Activated CD8-positive, alpha-beta memory T cell treated with anti-CD3 and anti-CD28 coated beads, Interleukin-2, amount 50 U/mL, for 1 hour (primary cell): ENCODE results near the gene ZNF629.

ENCODE experiments used
- DNase-seq: peaks from one replicate; pipeline ENCODE4 v3.0.0-alpha.2; 2020; ENCODE audit errors: extremely low read depth

ZNF629 gene

DNA sequence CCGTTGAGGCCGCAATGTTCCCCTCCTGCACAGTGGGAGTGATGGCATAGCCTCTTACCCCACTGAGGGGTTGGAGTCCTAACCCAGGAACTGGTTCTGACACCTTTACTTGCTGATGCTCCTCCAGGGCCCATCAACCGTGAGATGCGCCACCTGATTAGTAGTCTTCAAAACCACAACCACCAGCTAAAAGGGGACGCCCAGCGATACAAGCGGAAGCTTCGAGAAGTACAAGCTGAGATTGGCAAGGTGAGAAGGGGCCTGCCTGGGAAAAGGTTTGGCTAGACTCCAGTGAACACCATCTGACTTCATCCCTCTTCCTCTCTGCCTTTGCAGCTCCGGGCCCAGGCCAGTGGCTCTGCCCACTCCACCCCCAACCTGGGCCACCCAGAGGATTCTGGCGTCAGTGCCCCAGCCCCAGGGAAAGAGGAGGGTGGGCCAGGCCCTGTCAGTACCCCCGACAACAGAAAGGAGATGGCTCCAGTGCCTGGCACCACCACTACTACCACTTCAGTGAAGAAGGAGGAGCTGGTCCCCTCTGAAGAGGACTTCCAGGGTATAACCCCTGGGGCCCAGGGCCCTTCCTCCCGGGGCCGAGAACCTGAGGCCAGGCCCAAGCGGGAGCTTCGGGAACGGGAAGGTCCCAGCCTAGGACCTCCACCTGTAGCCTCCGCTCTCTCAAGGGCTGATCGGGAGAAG lies 19.1 kb downstream of the ZNF629 start:
- no peak for DNase-seq

DNA sequence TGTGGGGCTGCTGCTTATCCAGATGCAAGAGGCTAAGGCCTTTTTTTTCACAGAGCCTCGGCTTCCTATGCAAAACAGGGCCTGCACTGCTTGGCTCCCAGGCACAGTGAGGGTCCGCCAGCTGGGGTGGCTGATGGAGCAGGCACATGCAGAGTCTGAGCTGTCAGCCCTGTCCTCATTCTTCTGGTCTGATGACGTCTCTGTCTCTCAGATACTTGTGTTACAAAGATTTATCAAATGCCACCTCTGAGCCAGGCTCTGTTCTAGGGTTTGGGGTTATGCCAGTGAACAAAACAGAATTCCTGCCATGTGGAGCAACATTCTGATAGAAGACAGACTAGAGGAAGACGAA lies 20.1 kb downstream of the ZNF629 start:
- no peak for DNase-seq

DNA sequence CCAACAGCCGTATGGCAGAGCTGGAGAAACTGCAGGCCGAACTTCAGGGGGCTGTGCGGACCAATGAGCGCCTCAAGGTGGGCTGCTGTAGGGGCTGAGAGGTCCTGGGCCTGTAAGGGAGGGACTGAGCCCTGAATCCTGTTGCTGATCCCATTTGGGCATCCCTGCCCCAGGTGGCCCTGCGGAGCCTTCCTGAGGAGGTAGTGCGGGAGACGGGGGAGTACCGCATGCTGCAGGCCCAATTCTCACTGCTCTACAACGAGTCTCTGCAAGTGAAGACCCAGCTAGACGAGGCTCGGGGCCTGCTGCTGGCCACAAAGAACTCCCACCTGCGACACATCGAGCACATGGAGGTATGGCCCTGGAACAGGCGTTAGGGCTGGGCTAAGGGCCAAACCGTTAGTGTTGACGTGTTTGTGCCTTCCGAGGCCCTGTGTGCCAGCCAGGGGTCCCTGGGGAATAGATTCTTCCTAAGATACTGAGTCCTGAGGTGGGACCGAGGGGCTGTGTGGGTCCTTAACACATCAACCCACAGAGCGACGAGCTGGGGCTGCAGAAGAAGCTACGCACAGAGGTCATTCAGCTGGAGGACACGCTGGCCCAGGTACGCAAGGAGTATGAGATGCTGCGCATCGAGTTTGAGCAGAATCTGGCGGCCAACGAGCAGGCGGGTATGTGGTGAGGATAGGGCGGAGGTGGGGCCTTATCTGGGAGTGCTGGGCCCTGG lies 20.6 kb downstream of the ZNF629 start:
- DNase-seq = no peak

DNA sequence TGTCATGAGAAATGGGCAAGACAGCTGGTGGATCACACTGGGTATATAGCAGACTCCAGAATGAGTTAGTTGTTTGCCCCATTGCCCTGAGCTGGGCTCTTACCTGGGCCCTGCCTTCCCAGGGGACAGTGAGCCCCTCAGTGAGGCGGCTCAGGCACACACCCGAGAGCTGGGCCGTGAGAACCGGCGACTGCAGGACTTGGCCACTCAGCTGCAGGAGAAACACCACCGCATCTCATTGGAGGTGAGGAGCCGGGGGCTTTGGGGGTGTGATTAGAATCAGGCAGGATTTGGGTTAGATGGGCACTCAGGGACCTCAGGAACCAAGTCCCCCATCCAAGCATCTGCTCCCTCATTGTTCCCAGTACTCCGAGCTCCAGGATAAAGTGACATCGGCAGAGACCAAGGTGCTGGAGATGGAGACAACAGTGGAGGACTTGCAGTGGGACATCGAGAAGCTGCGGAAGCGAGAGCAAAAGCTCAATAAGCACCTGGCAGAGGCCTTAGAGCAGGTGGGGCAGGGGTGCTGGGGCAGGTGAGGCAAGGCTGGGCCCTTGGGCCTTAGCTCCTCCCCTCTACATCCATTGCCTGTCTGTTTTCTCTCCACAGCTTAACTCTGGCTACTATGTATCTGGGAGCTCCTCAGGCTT lies 22.1 kb downstream of the ZNF629 start:
- DNase-seq = no peak

DNA sequence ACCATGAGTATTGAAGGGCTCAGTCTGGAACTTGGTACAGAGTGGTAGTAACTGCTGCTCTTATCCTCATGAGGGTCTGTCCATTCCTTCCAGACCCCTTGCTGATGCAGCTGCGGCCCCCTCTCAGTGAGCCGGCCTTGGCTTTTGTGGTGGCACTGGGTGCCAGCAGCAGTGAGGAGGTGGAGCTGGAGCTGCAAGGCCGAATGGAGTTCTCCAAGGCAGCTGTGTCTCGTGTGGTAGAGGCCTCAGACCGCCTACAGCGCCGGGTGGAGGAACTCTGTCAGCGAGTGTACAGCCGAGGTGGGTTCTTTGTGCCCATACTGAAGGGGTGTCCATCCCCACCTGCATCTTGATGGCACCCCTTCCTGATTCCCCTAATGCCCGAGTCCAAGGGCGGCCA lies 22.9 kb downstream of the ZNF629 start:
- no peak for DNase-seq

DNA sequence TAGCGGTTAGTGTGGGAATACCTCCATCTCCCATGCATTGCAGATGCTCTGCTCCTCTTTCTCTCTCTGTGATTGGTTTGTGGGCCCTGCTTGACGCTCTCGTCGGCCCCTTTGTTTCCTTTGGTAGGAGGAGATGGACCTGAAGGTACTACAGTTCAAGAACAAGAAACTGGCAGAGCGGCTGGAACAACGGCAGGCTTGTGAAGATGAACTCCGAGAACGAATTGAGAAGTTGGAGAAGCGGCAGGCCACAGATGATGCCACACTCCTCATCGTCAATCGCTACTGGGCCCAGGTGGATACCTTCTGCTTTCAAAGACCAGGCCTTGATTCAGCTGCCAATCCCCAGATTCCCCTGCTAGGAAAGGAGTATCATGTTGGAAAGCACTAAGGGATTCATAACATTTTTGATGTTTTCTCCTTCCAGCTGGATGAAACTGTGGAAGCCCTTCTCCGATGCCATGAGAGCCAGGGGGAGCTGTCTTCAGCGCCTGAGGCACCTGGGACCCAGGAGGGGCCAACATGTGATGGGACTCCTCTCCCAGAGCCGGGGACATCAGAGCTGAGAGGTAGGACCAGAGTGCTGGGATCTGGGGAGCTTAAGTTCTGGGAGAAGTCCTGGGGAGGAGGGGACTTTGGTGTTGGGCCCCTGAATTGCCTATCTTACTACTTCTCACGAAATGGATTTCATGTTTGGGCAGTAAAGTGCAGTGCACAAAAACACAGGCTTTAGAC lies 23.8 kb downstream of the ZNF629 start:
- no peak for DNase-seq

DNA sequence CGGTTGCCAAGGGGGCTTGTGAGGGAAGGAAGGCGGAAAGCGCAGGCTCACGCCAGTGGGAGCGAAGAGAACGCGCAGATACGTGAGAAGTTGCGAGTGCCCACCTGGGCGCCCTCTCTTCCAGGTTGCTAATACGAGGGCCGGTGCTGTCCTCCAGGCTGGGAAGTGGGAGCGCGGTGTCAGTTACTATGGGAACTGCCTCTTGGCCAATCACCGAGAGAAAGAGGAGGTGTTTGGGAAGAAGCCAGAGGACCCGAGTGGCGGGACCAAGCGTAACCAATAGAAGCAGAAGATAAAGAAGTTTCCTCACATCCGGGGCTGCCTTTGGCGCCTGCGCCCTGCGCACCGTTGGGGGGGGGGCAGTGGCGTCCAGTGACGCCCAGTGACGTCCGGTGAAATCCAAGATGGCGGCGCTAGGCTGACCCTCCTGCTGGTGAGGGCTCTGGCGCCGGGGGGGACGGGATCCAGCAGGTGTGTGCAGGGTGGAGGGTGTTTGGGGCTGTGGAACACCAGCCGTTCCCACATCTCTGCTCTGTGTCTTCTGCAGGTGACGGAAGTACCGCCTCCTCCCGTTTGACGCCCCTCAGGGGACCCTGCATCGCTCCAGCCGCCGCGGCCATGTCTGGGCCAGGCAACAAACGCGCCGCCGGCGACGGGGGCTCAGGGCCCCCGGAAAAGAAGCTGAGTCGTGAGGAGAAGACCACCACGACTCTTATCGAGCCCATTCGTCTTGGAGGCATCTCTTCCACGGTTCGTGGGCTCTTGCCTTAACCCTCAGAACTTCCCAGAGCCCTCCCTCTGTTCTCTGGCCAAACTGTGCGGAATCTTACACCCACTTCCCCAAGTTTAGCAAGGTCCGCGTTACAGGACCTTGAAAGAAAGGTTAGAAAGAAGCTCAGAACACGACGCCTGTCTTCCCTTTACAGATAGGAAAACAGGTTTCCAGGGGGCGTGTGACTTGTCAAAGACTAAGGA lies 24.8 kb downstream of the ZNF629 start, which contains the start of the genes CFAP119 and RNF40:
Gene CFAP119 (minus strand): TSS at position 135 of the 975 bp plus-strand sequence. CDS start 314 bp downstream, outside the sequence.
Gene RNF40 (plus strand): TSS at position 395 of the 975 bp plus-strand sequence. CDS start 224 bp downstream, at position 619.
- peak; percentile 61 for DNase-seq

DNA sequence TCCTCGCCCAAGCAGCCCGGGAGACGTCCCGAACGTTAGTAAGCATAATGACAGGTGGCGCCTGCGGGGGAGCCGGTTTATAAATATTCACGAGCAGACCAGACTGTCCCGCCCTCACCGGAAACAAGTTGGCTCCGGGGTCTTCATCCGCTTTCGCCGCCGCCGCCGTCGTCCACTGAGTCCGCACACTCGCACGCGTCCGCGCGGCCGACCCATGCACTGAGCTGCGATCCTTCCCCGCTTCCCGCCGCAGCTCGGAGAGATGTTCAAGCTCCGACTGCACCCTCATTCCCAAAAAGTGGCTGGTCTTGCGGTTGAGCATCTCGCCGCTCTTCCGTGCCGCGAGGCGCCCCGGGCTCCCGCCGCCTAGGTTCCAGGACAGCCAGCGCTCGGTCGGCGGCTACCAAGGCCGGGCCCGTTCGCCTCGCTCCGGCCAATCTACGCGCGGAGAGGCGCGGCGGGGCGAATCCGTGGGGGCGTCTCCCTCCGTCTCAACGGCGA lies 25.5 kb downstream of the ZNF629 start:
- DNase-seq = no peak

DNA sequence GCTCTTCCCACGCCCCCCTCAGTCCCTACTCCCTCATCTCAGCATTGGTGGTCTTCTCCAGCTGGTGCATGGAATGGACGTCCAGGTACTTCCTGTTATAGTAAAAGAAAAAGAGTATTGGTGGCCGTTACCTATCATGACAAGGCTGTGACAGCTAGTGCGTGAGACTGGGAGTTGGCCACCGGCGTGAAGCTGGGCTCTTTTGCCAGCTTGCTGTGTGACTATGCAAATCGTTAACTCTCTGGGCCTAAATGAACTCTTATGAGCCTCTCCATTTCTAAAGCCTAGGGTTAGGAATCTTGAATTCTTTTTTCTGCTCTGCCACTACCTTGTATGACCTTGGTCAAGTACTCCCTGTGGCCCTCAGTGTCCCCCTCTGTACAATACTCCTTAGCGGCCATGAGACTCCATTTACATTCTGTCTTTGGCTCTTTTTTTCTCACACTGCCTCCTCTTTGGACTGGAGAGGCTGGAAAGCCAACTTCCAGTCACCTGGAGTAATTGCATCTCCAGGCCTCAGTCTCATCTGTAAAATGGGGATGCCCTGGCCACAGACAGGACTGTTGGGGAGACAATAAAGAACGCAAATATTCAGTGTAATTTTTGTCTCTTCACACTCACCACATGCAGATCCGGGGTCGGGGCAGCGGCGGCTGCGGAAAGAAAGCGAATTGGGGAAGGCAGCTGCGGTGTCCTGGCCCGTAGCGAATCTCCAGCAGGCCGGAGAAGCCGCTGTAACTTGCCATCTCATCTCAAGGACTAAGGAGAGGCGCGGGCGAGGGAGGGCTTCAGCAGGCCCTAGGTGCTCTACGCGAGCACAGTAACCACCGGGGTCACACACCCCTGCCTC lies 26.2 kb downstream of the ZNF629 start:
- DNase-seq = no peak

DNA sequence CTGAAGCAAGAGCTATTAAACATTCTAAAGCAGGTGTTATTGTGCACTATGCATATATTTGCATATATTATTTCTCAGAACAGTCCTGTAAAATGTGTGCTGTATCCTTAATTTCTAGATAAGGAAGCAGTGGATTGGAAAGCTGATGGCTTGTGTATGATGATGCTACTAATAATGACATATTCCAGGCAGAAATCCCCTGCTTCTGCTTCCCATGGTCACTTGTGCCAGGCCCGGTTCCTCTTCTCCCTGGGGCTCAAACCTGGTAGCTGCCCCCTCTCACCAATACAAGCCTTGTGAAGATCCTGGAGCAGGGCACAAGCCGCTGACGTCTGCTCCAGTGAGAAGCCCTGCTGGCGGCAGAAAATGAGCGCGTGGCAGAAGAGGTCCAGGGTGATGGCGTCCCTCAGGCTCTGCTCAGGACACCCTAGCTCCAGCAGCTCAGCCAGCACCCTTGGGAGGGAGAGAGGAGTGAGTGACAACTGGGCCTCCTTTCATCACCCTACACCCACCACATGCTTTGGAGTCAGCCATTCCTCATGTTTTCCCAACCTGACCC lies 26.9 kb downstream of the ZNF629 start:
- no peak for DNase-seq

DNA sequence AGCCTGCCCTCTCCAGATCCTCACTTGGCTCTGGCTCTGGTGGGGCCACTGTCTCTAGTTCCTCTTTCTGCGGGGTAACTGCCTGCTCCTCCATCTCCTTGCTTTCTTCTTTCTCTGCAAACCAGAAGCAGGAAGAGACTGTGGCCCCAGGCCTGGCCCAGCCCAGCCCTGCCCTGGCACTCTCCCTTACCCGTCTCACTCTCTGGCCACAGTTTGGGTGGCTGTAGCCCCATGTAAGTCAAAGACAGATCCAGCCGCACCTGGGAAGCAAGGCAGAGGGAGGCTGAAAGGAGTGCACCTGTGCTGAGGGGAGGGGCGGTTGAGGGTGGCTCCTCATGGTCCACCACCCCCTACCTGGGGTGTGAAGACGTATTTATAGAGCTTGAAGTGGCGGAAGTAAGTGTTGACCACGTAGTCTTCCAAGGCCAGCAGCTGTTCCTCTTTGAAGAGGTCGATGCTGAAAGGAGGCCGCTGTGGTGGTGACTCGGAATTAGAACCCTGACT lies 28.0 kb downstream of the ZNF629 start:
- DNase-seq = no peak

DNA sequence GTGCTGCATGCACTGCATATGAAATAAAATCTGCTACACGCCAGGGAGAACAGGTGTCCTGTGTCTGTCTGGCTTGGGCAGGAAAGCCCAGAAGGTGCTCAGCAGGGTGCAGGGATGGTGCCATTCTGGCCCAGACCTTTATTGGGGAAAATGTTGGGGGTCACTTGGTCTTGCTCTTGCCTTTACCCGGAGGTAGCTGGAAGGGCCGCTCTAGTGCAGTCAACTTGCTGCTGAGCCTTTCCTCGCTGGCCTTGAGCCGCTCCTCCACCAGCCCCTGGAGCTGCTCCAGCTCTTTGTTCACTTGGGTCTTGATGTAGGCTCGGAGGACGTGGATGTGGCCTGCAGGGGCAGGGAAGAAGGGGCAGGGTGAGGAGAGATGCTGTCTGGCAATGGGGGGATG lies 29.7 kb downstream of the ZNF629 start:
- no peak for DNase-seq

DNA sequence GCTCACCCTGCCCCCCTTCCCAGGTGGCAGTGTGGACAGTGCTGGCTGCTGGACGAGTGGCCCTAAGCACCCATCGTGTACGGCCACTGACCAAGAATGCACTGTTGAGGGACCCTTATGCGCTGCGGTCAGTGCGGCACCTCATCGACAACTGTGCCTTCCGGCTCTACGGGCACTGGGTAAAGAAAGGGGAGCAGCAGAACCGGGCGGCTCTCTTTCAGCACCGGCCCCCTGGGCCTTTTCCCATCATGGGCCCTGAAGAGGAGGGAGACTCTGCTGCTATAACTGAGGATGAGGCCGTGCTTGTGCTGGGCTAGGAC lies 30.3 kb downstream of the ZNF629 start:
- DNase-seq = no peak

DNA sequence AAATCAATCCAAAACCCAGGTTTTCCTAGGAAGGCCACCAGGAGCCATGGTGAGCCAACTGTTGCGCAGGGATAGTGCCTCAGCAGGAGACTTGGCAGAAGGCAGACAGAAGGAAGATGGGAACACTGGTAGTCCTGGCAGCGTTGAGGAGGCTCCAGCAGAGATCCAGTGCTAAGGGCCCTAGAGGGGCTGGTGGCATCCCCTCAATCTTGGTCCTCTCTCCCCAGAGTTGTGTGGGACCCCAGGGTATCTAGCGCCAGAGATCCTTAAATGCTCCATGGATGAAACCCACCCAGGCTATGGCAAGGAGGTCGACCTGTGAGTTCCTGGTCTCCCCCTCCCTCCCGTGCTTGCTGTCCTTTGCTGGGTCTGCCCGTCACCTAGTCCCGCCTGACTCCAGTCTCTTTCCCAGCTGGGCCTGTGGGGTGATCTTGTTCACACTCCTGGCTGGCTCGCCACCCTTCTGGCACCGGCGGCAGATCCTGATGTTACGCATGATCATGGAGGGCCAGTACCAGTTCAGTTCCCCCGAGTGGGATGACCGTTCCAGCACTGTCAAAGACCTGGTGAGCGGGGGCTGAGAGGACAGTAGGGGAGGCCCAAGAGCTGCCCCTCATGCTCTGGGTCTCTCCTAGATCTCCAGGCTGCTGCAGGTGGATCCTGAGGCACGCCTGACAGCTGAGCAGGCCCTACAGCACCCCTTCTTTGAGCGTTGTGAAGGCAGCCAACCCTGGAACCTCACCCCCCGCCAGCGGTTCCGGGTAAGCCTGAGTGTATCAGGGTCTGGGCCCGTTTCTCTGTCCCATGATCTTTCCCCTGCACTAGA lies 30.8 kb downstream of the ZNF629 start:
- DNase-seq = no peak

DNA sequence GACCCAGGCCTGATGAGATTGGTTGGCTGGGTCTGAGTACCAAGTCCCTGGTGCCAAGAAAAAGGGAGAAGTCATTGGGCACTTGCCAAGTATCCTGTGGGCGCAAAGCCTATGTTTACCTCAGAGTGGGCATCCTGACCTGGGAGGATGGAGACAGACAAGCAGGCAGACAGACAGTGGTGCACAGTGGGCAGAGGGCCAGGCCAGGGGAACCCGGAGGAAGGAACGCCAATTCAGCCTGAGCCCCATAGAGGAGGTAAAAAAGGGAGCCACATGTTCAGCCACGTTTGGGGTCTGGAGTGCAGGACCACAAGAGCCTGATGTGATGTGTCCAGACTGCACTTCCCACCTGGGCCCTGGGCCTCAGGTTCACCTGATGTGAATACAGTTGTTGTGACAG lies 33.4 kb downstream of the ZNF629 start:
- DNase-seq = no peak

DNA sequence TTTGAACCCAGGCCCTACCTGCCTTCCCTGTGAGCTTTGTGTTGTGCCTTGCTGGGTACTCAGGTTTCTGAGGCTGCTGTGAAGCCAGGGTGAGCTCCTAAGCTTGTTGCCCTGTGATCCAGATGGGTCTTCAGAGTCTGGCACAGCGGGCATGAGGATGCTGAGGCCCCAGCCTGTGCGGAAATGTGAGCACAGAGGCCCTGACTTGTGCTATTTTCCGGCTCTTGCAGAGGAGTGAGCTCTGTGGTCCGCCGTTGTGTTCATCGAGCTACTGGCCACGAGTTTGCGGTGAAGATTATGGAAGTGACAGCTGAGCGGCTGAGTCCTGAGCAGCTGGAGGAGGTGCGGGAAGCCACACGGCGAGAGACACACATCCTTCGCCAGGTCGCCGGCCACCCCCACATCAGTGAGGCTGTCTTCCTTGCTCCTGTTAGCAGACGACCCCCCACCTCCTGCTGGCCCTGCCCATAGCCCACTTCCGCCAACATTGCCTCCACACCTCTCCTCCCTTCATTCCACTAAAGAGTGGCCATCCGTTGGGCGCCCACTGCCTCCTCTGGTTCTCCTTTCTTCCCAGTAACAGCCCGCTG lies 36.0 kb downstream of the ZNF629 start:
- no peak for DNase-seq

DNA sequence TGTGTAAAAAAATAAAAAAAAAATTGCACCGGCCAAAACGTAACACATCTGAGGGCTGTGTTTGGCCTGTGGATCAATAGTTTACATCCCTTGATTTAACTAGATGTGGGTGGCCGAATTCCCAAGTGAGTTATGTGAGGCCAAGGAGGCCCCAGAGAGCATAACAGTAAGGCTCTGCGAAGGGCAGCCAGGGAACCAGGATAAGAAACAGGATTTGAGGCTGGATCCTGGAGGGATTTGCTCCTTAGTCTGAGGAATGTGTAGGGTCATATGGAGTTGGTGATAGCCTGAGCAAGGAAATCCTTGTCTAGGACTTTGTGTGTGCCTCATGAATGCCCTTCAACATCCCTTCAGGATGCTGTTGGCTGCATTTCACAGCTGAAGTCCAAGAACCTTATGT lies 36.8 kb downstream of the ZNF629 start:
- DNase-seq = no peak
